Type B pancreatic cell (in vitro differentiated cells): ENCODE data around the gene FGF3. TPM values are rescaled to one million over a fixed set of nuclear protein-coding genes. Genes with fewer than 3 reads are reported as not detected.

Source experiments
- DNase-seq: peaks from one replicate; pipeline ENCODE4 v3.0.0; 2021; ENCODE audit warnings: mixed read lengths; ENCODE audit not compliant: unreplicated experiment; ENCODE audit errors: extremely low spot score
- H3K27ac Mint-ChIP-seq: 2 replicates; pipeline ENCODE4 v1.8.0; 2021; ENCODE audit warnings: mild to moderate bottlenecking, mixed read lengths
- H3K27me3 Mint-ChIP-seq: 2 replicates; pipeline ENCODE4 v1.8.0; 2021; ENCODE audit warnings: mixed read lengths
- H3K36me3 Mint-ChIP-seq: 2 replicates; pipeline ENCODE4 v1.8.0; 2021; ENCODE audit warnings: mixed read lengths
- H3K4me1 Mint-ChIP-seq: one replicate; pipeline ENCODE4 v1.8.0; 2021; ENCODE audit warnings: mixed read lengths; ENCODE audit not compliant: unreplicated experiment
- H3K4me3 Mint-ChIP-seq: 2 replicates; pipeline ENCODE4 v1.8.0; 2021; ENCODE audit warnings: mild to moderate bottlenecking, mixed read lengths
- H3K9me3 Mint-ChIP-seq: 2 replicates; pipeline ENCODE4 v1.8.0; 2021; ENCODE audit warnings: mixed read lengths
- total RNA-seq: library from RNA; stranded (reverse); gene quantifications from 2 replicates; pipeline ENCODE4 v1.2.1, GENCODE V29; 2021; ENCODE audit warnings: low replicate concordance
- TF ChIP-seq, protein P1 (sequence below): fragments of 200-600 bp; sonication (generic); conservative IDR thresholded peaks from 2 replicates; pipeline ENCODE4 v1.5.0; 2021; ENCODE audit warnings: antibody characterized with exemption, mild to moderate bottlenecking

FGF3 gene
- total RNA-seq, 1 donor from 2014 or later: not detected

GRCh38 chr11:69836401-69836800 is 17.2 kb upstream of the FGF3 start:
- Mint-ChIP-seq H3K27me3 (peaks cover 32% of the 10 kb centered on the region), H3K9me3 (no peaks in the 10 kb centered on the region), H3K4me3 (no peak overlapping the region), H3K4me1 (peaks cover 5% of the 10 kb centered on the region), H3K36me3 (no peaks in the 10 kb centered on the region), H3K27ac (no peak overlapping the region)
- TF ChIP-seq, protein P1, sequence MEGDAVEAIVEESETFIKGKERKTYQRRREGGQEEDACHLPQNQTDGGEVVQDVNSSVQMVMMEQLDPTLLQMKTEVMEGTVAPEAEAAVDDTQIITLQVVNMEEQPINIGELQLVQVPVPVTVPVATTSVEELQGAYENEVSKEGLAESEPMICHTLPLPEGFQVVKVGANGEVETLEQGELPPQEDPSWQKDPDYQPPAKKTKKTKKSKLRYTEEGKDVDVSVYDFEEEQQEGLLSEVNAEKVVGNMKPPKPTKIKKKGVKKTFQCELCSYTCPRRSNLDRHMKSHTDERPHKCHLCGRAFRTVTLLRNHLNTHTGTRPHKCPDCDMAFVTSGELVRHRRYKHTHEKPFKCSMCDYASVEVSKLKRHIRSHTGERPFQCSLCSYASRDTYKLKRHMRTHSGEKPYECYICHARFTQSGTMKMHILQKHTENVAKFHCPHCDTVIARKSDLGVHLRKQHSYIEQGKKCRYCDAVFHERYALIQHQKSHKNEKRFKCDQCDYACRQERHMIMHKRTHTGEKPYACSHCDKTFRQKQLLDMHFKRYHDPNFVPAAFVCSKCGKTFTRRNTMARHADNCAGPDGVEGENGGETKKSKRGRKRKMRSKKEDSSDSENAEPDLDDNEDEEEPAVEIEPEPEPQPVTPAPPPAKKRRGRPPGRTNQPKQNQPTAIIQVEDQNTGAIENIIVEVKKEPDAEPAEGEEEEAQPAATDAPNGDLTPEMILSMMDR: no peak
- DNase-seq: no peak

- Mint-ChIP-seq H3K36me3 (no peaks in the 10 kb centered on the region), H3K4me3 (no peak overlapping the region), H3K9me3 (no peaks in the 10 kb centered on the region), H3K4me1 (peaks cover 5% of the 10 kb centered on the region), H3K27me3 (peaks cover 27% of the 10 kb centered on the region), H3K27ac (no peak overlapping the region)
- TF ChIP-seq, protein P1: no peak
- no peak for DNase-seq
Observed at GRCh38 chr11:69834811-69835800, 15.9 kb upstream of the FGF3 start.

GRCh38 chr11:69834251-69834650 is 15.0 kb upstream of the FGF3 start:
- DNase-seq: no peak
- no peaks in the 10 kb centered on the region for H3K36me3 Mint-ChIP-seq
- H3K27ac Mint-ChIP-seq: no peak overlapping the region
- no peak overlapping the region for H3K4me3 Mint-ChIP-seq
- H3K9me3 Mint-ChIP-seq: no peaks in the 10 kb centered on the region
- TF ChIP-seq, protein P1: no peak
- peaks cover 5% of the 10 kb centered on the region for H3K4me1 Mint-ChIP-seq
- peaks cover 27% of the 10 kb centered on the region for H3K27me3 Mint-ChIP-seq

DNA sequence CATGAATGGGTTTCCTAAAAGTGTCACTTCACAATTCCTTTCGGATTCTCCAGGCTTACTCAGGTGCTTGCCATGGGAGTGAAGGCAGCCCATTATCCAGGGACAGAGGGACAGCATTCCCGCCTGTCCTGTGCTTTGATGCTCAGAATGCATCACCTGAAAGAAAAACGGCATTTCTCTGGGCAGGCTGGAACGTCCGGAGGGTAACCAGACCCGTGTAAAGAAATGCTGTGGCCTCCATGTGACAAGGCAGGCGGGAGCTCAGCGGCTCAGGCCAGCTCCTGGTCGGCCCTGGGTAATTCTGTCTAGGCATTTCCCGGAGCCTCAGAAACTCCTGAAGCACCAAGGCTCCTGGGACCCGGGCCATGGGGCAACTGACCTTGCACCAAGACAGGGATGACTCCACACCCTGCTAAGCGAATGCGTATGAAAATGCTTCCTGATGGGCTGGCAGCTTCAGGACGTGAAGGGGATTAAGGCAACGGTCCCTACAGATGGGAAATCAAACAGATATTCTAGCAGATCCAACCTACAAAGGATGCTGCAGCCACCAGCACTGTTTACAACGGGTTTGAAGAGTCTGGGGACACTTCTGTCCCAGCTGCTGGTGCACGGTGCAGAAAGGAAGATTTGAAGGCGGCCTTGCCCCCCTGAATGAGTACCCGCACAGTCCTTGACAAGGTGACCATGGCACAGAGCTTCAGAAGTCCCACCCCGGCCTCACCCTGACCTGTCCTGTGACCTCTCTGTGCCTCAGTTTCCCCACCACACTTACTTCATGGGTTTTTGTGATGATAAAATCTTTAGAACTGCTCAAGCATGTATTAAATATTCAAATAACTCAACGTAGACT is 13.6 kb upstream of the FGF3 start:
- DNase-seq: no peak
- Mint-ChIP-seq H3K27me3 (peaks cover 23% of the 10 kb centered on the region), H3K4me1 (peaks cover 5% of the 10 kb centered on the region), H3K36me3 (no peaks in the 10 kb centered on the region), H3K27ac (no peak overlapping the region), H3K4me3 (no peak overlapping the region), H3K9me3 (no peaks in the 10 kb centered on the region)
- TF ChIP-seq, protein P1: no peak

DNA sequence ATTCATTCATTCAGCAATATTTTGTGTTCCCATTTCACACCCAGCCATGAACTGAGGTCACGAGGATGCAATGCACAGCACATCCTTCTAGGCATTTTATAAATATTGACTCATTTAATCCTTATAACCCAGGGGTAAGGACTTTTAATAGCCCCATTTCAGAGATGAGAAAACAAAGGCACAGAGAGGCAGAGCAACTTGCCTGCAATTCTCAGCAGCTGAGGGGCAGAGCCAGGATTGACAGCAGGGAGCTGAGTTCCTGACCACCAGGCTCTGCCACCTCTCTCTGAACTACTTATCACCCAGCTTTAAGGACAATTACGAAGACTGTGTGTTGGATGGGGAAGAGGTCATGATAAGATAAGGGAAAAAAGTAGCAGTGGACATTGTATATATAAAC is 12.8 kb upstream of the FGF3 start:
- Mint-ChIP-seq H3K4me3 (no peak overlapping the region), H3K9me3 (no peaks in the 10 kb centered on the region), H3K4me1 (peaks cover 5% of the 10 kb centered on the region), H3K27me3 (peaks cover 23% of the 10 kb centered on the region), H3K36me3 (no peaks in the 10 kb centered on the region), H3K27ac (no peak overlapping the region)
- TF ChIP-seq, protein P1: no peak
- DNase-seq: no peak
